DND-41 (cell line): Measurements from ENCODE around the gene ADAMTS15.

Source experiments
- ATAC-seq: fragments of 200-7000 bp; cut with Tn5 transposase; 3 replicates; pipeline ENCODE4 v1.9.1; 2021; ENCODE audit warnings: low read depth; ENCODE audit not compliant: insufficient read depth
- DNase-seq: peaks from one replicate; pipeline ENCODE4 v3.0.0-alpha.2; 2020
- H2AFZ ChIP-seq: 2 replicates; pipeline ENCODE4 v1.6.0; 2012; ENCODE audit warnings: low read depth, low read length
- H3K27ac ChIP-seq: 2 replicates; pipeline ENCODE4 v1.5.1; 2012; ENCODE audit warnings: low read length, inconsistent platforms
- H3K27me3 ChIP-seq: fragments of 200-600 bp; sonication (generic); 2 replicates; pipeline ENCODE4 v1.6.0; 2012; ENCODE audit warnings: low read length, mild to moderate bottlenecking, inconsistent platforms; ENCODE audit not compliant: insufficient read depth, poor library complexity
- H3K36me3 ChIP-seq: 2 replicates; pipeline ENCODE4 v1.5.1; 2012; ENCODE audit warnings: low read length, inconsistent platforms; ENCODE audit not compliant: insufficient read depth
- H3K4me1 ChIP-seq: 2 replicates; pipeline ENCODE4 v1.5.1; 2012; ENCODE audit warnings: mild to moderate bottlenecking, low read length; ENCODE audit not compliant: insufficient read depth
- H3K4me2 ChIP-seq: 2 replicates; pipeline ENCODE4 v1.6.0; 2012; ENCODE audit warnings: mild to moderate bottlenecking, moderate library complexity, low read length, inconsistent platforms; ENCODE audit not compliant: insufficient read depth
- H3K4me3 ChIP-seq, 2 experiments: fragments of 200-600 bp in 1 of 2; shearing (Covaris generic) in 1 of 2; 2 replicates each; pipeline ENCODE4 v1.5.1; 2012 to 2016; ENCODE audit warnings: inconsistent platforms in 2 of 2, low read length in 2 of 2, mild to moderate bottlenecking in 2 of 2, low read depth in 1 of 2, moderate library complexity in 1 of 2
- H3K79me2 ChIP-seq: 2 replicates; pipeline ENCODE4 v1.6.0; 2012; ENCODE audit warnings: low read length, inconsistent platforms; ENCODE audit not compliant: insufficient read depth
- H3K9ac ChIP-seq: 2 replicates; pipeline ENCODE4 v1.6.0; 2012; ENCODE audit warnings: low read depth, mild to moderate bottlenecking, inconsistent platforms, low read length, moderate library complexity
- H3K9me3 ChIP-seq: 2 replicates; pipeline ENCODE4 v1.5.1; 2012; ENCODE audit warnings: low read length, moderate library complexity, mild to moderate bottlenecking, inconsistent platforms; ENCODE audit not compliant: insufficient read depth, severe bottlenecking
- H4K20me1 ChIP-seq: 2 replicates; pipeline ENCODE4 v1.6.0; 2012; ENCODE audit warnings: low read length; ENCODE audit not compliant: insufficient read depth
- CTCF ChIP-seq: IDR thresholded peaks from 2 replicates; pipeline ENCODE4 v1.5.1; 2012; ENCODE audit warnings: borderline replicate concordance, low read length, moderate library complexity, mild to moderate bottlenecking; ENCODE audit not compliant: poor library complexity, severe bottlenecking; ENCODE audit errors: extremely low read depth
- EZH2 ChIP-seq: IDR thresholded peaks from 3 replicates; pipeline ENCODE4 v1.6.1; 2012; ENCODE audit warnings: borderline replicate concordance, low read depth, mild to moderate bottlenecking, moderate library complexity, low read length, inconsistent platforms; ENCODE audit not compliant: severe bottlenecking

The ADAMTS15 gene

GRCh38 chr11:130515829-130516553, 67.5 kb downstream of the ADAMTS15 start:
- no peak overlapping the region for H3K4me2 ChIP-seq
- no peak overlapping the region for H3K4me3 ChIP-seq
- ATAC-seq (no peak), DNase-seq (no peak)
- H3K9me3 ChIP-seq, result no peaks in the 10 kb centered on the region
- no peak overlapping the region for H3K9ac ChIP-seq
- TF ChIP-seq EZH2 (no peak), CTCF (no peak)
- no peaks in the 10 kb centered on the region for H3K4me1 ChIP-seq
- no peak overlapping the region for H3K27ac ChIP-seq
- H2AFZ ChIP-seq, result no peak overlapping the region
- H4K20me1 ChIP-seq, result no peaks in the 10 kb centered on the region
- H3K36me3 ChIP-seq, result no peaks in the 10 kb centered on the region
- peaks cover 2% of the 10 kb centered on the region for H3K27me3 ChIP-seq
- H3K79me2 ChIP-seq, result no peaks in the 10 kb centered on the region

GRCh38 chr11:130516554-130517505, 68.4 kb downstream of the ADAMTS15 start:
- DNase-seq (no peak), ATAC-seq (no peak)
- Histone ChIP-seq H4K20me1 (no peaks in the 10 kb centered on the region), H3K27ac (no peak overlapping the region), H3K4me2 (no peak overlapping the region), H2AFZ (no peak overlapping the region), H3K27me3 (peaks cover 2% of the 10 kb centered on the region), H3K4me1 (no peaks in the 10 kb centered on the region), H3K9ac (no peak overlapping the region), H3K9me3 (no peaks in the 10 kb centered on the region), H3K79me2 (no peaks in the 10 kb centered on the region), H3K36me3 (no peaks in the 10 kb centered on the region), H3K4me3 (no peak overlapping the region)
- TF ChIP-seq EZH2 (no peak), CTCF (no peak)

GRCh38 chr11:130518164-130518680, 69.8 kb downstream of the ADAMTS15 start:
- Histone ChIP-seq H3K4me3 (no peak overlapping the region), H3K36me3 (no peaks in the 10 kb centered on the region), H3K27me3 (peaks cover 5% of the 10 kb centered on the region), H4K20me1 (no peaks in the 10 kb centered on the region), H3K79me2 (no peaks in the 10 kb centered on the region), H3K9ac (no peak overlapping the region), H3K4me2 (no peak overlapping the region), H3K4me1 (no peaks in the 10 kb centered on the region), H3K27ac (no peak overlapping the region), H2AFZ (no peak overlapping the region), H3K9me3 (no peaks in the 10 kb centered on the region)
- ATAC-seq (no peak), DNase-seq (no peak)
- TF ChIP-seq CTCF (no peak), EZH2 (no peak)
